ENCODE results near the gene CEMIP. TPM values are rescaled to one million over a fixed set of nuclear protein-coding genes. Genes with fewer than 3 reads are reported as not detected.

Gene CEMIP
- total RNA-seq, 1 donor from 2014 or later, result 0.83 TPM

GRCh38 chr15:80839764-80840130, 60.6 kb downstream of the CEMIP start:
- H3K9me3 Mint-ChIP-seq, result no peaks in the 10 kb centered on the region
- peaks cover 50% of the 10 kb centered on the region for H3K27me3 Mint-ChIP-seq (ENCODE audit: low read depth)
- no peak for DNase-seq (ENCODE audit: low spot score in 2 of 2, unreplicated experiment in 2 of 2)
- no peaks in the 10 kb centered on the region for H3K36me3 Mint-ChIP-seq
- H3K27ac Mint-ChIP-seq, result no peak overlapping the region
- no peak for TF ChIP-seq CTCF (IDR thresholded peaks at IDR 0.05; ENCODE audit: unreplicated experiment)
- no peak overlapping the region for H3K4me3 Mint-ChIP-seq
- no peaks in the 10 kb centered on the region for H3K4me1 Mint-ChIP-seq

GRCh38 chr15:80840182-80841130, 61.3 kb downstream of the CEMIP start:
- Mint-ChIP-seq H3K36me3 (no peaks in the 10 kb centered on the region), H3K27ac (no peak overlapping the region), H3K9me3 (no peaks in the 10 kb centered on the region), H3K4me3 (no peak overlapping the region), H3K4me1 (no peaks in the 10 kb centered on the region), H3K27me3 (ENCODE audit: low read depth) (peaks cover 53% of the 10 kb centered on the region)
- DNase-seq (ENCODE audit: low spot score in 2 of 2, unreplicated experiment in 2 of 2), result no peak
- TF ChIP-seq CTCF (IDR thresholded peaks at IDR 0.05; ENCODE audit: unreplicated experiment), result no peak

- Mint-ChIP-seq H3K36me3 (no peaks in the 10 kb centered on the region), H3K4me3 (no peak overlapping the region), H3K27ac (no peak overlapping the region), H3K9me3 (no peaks in the 10 kb centered on the region), H3K27me3 (ENCODE audit: low read depth) (peaks cover 53% of the 10 kb centered on the region), H3K4me1 (no peaks in the 10 kb centered on the region)
- no peak for TF ChIP-seq CTCF (IDR thresholded peaks at IDR 0.05; ENCODE audit: unreplicated experiment)
- no peak for DNase-seq (ENCODE audit: low spot score in 2 of 2, unreplicated experiment in 2 of 2)
These were observed 62.4 kb downstream of the CEMIP start for GRCh38 chr15:80841541-80841940.

GRCh38 chr15:80844011-80844732, 65.0 kb downstream of the CEMIP start:
- H3K36me3 Mint-ChIP-seq, result no peaks in the 10 kb centered on the region
- no peak overlapping the region for H3K27ac Mint-ChIP-seq
- peaks cover 37% of the 10 kb centered on the region for H3K27me3 Mint-ChIP-seq (ENCODE audit: low read depth)
- no peaks in the 10 kb centered on the region for H3K9me3 Mint-ChIP-seq
- no peak for TF ChIP-seq CTCF (IDR thresholded peaks at IDR 0.05; ENCODE audit: unreplicated experiment)
- H3K4me1 Mint-ChIP-seq, result no peaks in the 10 kb centered on the region
- no peak for DNase-seq (ENCODE audit: low spot score in 2 of 2, unreplicated experiment in 2 of 2)
- H3K4me3 Mint-ChIP-seq, result no peak overlapping the region

GRCh38 chr15:80846031-80846815, 67.1 kb downstream of the CEMIP start:
- no peak overlapping the region for H3K27ac Mint-ChIP-seq
- no peaks in the 10 kb centered on the region for H3K9me3 Mint-ChIP-seq
- H3K27me3 Mint-ChIP-seq (ENCODE audit: low read depth), result peaks cover 50% of the 10 kb centered on the region
- no peak for DNase-seq (ENCODE audit: low spot score in 2 of 2, unreplicated experiment in 2 of 2)
- no peaks in the 10 kb centered on the region for H3K36me3 Mint-ChIP-seq
- H3K4me3 Mint-ChIP-seq, result no peak overlapping the region
- no peaks in the 10 kb centered on the region for H3K4me1 Mint-ChIP-seq
- TF ChIP-seq CTCF (IDR thresholded peaks at IDR 0.05; ENCODE audit: unreplicated experiment), result no peak
